NCI-H128 (cell line): ENCODE results near the gene CERS4.
"Not testable (repeated sequence)": the region's sequence is repeated elsewhere in the genome, so short reads cannot be mapped to it uniquely, and the experiment has no call there.

Experiments used
- DNase-seq: peaks from one replicate; lab custom pipeline; 2025; ENCODE audit not compliant: unreplicated experiment; lab: John Stamatoyannopoulos, UW

The CERS4 gene, protein sequence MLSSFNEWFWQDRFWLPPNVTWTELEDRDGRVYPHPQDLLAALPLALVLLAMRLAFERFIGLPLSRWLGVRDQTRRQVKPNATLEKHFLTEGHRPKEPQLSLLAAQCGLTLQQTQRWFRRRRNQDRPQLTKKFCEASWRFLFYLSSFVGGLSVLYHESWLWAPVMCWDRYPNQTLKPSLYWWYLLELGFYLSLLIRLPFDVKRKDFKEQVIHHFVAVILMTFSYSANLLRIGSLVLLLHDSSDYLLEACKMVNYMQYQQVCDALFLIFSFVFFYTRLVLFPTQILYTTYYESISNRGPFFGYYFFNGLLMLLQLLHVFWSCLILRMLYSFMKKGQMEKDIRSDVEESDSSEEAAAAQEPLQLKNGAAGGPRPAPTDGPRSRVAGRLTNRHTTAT

DNA sequence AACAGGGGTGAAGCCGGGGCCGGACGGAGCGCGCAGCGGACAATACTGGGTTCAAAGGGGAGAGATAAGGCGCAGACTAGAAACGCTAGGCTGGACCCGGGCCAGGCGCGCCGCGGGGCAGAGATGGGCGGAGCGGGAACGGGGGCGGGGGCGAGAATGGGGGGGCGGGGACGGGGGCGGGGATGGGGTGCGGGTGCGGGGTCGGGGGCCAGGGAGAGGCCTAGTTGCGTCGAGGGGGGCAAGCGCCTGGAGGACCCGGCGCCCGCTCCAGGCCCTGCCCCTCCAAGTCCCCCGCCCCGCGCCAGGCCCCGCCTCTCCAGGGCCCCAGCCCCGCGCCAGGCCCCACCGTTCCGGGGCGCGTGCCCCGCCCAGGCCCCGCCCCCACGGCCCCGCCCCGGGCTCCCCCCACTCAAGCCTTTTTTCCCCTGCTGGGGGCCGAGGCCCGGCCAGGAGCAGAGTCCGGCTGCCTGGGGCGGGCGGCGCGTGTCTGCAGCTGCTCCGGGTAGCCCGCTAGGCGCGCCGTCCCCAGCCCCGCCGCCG, at the start of gene CERS4:
Gene CERS4 (plus strand): TSS at position 449 of the 540 bp plus-strand sequence. CDS start 41,707 bp downstream, outside the sequence.
- peak; percentile 40 for DNase-seq

DNA sequence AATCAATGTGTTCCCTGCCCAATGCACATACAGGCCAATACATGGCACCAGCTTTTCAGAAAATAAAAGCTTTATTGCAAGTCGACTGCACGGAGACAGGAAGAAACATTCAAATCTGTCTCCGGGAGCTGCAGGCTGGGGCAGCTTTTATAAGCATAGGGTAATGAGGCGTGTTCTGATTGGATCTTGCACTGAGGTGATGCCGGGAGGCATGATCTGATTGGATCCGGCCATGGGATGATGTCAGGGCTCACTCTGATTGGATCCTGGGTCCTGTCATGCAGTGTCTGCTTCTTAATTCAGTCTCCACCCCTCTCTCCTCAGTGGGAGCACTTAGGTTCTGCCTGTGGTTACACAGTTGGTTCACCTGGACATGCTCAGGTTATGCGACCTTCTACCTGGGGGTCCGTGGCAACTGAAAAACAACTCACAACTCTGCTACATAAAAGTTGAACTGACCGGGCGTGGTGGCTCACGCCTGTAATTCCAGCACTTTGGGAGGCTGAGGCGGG, 48.0 kb upstream of the CERS4 start:
- DNase-seq: no peak

DNA sequence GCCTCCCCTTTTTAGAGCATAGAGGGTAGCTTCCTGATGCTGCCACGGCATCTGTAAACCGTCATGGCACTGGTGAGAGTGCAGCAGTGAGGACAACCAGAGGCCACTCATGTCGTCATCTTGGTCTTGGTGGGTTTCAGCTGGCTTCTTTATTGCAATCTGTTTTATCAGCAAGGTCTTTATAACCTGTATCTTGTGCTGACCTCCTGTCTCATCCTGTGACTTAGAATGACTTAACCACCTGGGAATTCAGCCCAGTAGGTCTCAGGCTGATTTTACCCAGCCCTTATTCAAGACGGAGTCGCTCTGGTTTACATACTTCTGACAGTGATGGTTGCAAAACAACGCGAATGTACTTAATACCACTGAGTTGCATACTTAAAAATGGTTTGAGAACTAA, 45.4 kb upstream of the CERS4 start:
- no peak for DNase-seq

DNA sequence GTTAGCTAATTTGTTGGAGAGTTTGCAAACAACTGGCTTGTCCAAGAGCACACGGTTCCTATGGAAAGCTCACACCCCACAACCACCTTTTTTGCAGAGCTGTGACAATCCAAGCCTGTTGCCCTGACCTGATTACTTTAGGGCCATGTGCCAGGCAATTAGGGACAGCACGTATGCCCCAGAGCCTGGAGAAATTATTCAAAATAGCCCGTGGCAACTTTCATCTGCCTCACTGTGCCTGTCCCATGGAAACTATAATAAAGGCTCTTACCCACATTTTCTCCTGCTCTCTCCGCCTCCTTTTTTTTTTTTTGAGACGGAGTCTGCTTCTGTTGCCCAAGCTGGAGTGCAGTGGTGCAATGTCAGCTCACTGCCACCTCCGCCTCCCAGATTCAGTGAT, 41.2 kb upstream of the CERS4 start:
- DNase-seq: no peak

DNA sequence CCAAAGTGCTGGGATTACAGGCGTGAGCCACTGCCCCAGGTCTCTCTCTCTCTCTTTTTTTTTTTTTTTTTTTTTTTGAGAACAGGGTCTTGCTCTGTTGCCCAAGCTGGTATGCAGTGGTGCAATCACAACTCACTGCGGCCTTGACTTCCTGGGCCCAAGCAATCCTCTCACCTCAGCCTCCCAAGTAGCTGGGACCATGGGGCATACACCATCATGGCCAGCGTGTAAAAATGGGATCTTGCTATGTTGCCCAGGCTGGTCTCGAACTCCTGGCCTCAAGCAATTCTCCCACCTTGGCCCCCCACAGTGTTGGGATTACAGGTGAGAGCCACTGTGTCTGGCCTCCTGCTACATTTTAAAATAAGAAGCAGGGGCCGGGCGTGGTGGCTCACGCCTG, 40.6 kb upstream of the CERS4 start:
- no peak for DNase-seq

DNA sequence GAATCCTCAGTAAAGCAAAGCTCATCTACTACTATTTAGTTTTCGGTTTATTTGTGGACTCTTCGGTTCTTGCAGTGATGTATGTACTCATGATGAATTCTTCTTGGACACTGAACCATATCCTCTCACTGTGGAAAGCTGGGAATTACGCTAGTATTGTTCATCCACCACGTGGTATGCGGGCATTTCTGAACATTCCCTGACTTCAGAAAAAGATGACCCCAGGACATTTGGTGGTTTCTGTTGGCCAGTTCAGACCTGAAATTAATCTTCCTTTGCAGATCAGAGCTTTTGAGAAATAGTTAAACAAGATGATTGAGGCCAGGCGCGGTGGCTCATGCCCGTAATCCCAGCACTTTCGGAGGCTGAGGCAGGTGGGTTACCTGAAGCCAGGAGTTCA, 34.5 kb upstream of the CERS4 start:
- DNase-seq: no peak

DNA sequence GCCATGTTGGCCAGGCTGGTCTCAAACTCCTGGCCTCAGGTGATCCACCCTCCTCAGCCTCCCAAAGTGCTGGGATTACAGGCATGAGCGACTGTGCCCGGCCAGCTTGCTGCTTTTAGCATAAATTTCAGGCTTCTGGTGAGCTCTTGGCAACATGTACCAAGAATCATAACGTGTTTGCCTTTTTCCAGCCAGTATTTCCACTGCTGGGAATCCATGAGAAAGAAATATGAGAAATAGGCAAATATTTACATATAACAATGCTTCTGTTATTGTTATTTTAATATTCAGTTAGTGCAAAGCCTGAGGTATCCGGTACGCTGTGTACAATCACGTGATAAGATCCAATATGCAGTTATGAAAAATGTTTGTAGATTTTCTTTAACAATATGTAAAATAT, 29.2 kb upstream of the CERS4 start:
- DNase-seq: no peak

DNA sequence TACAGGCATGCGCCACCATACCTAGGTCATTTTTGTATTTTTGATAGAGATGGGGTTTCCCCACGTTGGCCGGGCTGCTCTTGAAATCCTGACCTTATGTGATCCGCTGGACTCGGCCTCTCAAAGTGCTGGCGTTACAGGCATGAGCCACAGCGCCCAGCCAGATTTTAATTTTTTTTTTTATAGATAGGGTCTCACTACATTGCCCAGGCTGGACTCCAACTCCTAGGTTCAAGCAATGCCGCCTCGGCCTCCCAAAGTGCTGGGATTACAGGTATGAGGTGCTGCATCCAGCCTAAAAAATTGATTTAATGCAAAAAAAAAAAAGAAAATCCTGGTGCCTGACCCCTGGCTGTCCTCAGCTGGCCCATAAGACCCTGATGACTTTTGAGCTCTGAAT, 24.9 kb upstream of the CERS4 start:
- no peak for DNase-seq

DNA sequence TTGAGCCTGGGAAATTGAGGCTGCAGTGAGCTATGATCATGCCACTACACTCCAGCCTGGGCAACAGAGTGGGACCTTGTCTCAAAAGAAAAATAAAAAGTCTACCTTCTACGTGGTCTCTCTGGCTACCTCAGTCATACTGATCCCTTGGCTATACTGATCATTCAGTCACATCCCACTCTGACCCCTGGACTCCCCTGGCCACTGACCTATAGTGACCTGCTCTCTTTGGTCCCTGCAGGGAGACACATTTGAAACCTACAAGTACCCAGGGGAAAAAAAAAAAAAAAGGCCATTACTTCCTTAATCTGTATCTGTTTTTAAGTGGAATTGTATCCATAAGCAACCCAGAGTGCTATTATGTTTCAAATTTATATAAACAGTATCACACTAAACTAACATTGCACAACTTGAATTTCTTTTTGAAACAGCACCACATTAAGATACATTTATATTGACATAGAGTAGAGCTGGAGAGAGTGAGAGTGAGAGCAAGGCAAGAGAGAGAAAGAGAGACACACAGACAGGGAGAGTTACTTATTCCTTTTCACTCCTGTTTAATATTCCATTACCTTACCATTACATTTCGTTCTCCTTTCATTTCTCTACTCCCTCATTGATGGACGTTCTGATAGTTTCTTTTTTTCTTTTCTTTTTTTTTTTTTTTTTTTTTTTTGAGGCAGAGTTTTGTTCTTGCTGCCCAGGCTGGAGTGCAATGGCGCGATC, 23.7 kb upstream of the CERS4 start:
- no peak for DNase-seq

DNA sequence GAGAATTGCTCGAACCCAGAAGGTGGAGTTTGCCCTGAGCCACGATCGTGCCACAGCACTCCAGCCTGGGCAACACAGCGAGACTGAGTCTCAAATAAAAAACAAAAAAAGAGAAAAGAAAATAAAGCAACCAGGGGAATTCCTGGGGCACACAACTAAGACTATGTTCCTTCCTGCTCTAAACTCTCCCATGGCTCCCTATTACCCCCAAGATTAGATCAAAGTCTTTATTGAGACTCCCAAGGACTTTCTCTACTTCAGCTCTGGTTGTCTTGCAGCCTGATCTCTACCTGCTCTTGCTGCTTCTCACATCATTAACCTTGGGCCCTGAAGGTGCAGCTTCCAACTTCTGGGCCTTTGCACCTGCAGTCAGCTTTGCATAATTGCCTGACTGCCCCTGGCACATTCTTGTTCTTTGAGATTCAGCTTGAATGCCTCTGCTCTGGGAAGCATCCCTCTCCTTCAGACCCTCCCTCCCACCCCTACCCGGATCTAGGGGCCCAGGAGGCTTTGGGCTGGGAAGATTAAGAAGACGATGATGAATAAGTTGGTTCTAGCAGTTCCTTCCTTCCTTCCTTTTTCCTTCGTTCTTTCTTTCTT, 16.8 kb upstream of the CERS4 start:
- DNase-seq: no peak

DNA sequence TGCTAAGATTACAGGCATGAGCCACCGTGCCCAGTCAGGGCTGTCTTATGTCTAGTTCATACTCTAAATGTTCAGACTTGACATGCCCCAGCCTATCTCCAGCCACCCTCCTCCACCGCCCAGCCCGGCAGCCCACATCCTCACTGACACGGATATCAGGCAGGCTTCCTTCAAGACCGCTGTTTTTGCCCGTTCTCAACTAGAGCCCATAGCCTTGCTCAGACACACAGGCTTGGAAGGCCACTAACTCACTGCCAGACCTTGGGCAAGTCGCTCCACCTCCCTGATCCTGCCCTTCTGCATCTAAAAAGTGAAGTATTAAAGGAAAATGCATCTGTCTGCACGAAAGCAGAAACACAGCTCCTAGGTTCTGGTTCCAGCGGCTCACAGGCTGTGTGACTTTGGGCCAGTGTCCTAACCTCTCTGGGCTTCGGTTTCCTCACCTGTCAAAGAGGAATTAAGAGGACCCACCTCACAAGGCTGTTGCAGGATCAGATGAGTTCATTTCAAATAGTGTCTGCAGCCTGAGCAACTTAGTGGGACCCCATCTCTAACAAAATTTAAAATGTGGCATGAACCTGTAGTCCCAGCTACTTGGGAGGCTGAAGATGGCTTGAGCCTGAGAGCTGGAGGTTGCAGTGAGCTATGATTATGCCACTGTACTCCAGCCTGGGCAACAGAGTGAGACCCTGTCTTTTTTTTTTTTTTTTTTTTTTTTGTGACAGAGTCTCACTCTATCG, 14.5 kb upstream of the CERS4 start:
- DNase-seq: no peak

DNA sequence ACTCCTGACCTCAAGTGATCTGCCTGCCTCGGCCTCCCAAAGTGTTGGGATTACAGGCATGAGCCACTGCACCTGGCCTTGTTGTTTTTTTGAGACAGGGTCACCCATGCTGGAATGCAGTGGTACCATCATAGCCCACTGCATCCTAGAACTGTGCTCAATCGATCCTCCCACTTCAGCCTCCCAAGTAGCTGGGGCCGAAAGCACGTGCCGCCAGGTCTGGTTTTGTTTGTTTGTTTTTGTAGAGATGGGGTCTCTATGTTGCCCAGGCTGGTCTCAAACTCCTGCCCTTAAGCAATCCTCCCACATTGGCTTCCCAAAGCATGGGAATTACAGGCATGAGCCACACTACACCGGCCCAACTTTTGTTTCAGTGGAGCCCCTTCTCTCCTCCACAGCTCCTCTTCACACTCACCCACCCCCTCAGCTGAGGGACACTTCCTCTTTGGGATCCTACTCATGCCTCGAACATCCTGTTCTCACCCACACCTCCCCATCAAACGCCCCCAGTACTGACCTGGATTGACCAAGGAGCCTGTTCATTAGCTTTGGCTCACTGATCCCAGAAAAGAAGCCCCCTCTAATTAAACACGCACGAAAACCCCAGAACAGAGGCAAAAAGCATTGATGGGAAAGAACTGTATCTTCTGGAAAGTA, 12.8 kb upstream of the CERS4 start:
- no peak for DNase-seq

DNA sequence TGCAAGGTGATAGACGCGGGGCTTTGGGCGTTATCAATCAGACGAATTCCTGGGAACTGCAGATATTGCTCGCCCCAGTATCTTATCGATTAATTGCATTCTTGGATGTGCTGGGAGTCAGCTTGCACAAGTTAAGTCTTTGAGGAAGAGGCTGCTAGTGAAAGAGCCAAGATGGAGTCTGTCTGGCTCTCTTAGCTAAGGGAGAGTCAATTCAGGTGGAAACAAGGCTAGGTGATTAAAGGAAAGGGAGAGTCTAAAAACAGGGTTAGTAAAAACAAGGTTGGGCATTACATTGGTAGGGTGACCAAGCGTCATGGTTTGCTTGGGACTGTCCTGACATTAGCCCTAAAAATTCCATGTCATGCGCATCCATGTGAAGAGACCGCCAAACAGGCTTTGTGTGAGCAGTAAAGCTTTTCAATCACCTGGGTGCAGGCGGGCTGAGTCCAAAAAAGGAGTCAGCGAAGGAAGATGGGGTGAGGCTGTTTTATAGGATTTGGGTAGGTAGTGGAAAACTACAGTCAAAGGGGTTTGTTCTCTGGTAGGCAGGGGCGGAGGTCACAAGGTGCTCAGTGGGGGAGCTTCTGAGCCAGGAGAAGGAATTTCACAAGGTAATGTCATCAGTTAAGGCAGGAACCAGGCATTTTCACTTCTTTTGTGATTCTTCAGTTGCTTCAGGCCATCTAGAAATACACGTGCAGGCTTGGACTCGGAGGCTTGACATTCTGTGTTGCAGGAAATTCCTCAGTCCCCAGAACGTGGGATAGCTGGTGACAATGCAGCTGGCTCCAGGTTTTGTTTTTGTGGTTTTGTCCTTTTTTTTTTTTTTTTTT, 5.7 kb upstream of the CERS4 start:
- not testable (repeated sequence) for DNase-seq

DNA sequence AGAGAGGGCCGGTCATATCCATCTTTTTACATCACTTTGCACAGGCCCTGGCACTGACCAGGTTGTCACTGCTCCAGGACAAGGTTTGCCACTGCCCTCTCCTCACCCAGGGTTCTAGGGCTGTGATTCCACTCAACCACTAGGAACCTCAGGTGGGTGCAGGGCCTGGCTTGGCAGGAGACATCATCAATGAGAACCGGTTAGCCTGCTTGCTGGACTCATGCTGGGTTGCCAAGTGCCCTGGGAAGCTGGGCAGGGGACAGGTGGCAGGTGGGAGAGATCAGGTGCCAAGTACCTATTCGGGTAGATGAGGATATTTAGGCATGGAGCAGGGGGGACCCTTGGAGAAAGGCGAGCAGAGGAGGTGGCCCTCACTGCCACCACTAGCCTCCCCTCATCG, 4.2 kb upstream of the CERS4 start:
- DNase-seq: peak; percentile 46

DNA sequence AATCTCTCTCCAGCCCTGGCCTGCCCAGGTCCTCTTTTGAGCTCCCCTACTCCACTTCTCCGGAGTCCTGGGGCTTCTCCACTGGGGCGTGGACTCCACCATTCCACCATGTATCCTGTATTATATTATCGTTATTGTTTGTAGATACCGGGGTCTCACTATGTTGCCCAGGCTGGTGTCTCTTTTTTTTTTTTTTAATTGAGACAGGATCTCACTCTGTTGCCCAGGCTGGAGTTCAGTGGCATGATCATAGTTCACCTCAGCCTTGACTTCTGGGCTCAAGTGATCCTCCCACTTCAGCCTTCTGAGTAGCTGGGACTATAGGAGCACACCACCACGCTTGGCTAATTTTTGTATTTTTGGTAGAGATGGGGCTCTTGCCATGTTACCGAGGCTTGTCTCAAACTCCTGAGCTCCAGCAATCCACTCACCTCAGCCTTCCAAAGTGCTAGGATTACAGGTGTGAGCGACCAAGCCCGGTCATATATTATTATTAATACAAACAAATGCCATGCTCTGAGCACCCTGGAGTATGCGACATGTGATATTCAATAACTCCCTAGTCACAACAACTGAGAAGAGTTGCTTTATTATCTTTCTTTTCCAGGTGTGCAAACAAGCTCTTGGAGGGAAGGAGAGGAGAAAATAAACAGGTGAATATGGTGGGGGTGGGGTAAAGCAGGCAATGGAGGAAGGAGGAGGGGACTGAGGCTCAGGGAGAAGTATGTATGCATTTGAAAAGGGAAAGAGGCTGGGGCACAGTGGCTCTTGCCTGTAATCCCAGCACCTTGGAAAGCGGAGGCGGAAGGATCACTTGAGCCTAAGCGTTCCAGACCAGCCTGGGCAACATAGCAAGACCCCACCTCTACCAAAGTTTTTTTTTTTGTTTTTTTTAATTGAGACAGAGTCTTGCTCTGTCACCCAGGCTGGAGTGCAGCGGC, 2.8 kb upstream of the CERS4 start:
- no peak for DNase-seq

DNA sequence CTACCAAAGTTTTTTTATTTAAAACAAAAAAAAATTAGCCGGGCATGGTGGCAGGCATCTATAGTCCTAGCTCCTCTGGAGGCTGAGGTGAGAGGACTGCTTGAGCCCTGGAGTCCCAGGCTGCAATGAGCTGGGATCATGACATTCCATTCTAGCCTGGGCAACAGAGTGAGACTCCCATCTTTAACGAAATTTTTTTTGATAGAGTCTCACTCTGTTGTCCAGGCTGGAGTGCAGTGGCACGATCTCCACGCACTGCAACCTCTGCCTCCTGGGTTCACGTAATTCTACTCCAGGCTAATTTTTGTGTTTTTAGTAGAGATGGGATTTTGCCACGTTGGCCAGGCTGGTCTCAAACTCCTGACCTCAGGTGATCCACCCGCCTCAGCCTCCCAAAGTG, 1.8 kb upstream of the CERS4 start:
- DNase-seq: not testable (repeated sequence)

DNA sequence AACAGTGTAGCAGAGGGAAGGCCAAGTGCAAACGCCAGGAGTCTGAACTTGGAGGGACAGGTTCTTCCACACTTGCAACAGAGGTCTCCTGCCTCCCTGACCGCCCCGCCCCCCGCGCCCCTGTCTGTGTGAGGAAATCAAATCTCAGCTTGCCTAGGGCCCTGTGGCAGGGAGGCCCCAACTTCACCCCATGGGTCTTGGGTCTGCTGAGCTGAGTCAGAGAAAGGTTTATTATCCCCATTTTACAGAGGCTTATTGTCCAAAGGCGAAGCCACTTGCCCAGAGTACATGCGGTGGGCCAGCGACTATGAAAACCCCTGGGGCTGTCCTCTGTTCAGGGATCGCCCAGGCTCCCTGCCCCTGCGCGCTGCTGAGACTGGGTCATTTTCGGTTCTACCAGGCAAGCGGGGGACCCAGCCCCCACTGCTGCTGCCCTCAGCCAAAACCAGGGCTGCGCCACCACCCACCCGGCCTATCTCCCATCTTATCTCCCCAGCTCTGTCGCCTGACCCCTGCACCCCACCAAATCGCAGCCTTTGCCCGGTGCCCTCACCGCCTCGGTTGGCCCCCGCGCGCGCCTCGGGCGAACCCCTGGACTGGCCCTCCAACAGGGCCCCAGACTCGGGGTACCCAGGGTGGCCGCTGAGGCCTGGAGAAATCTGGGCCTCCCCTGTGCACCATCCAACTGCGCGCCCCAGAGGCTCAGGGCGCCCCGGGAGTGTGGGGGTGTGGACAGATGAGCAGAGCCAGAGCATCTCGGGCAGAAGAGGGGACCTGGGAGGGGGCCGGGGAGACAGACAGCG, 850 bp upstream of the CERS4 start:
- no peak for DNase-seq
